OCI-LY7 (cell line): ENCODE measurements around the gene FBXO31.

ENCODE experiments used
- CTCF ChIP-seq: fragments of 200-600 bp; sonication (generic); conservative IDR thresholded peaks from 2 replicates; pipeline ENCODE4 v1.5.1; 2014; ENCODE audit warnings: mild to moderate bottlenecking, antibody characterized with exemption, low read length, moderate library complexity, mixed read lengths
- EZH2phosphoT487 ChIP-seq: fragments of 200-600 bp; sonication (generic); IDR thresholded peaks from 2 replicates; pipeline ENCODE4 v1.6.1; 2018; ENCODE audit warnings: low read depth, borderline replicate concordance, mild to moderate bottlenecking, mixed run types, antibody characterized with exemption, low read length, moderate library complexity, mixed read lengths

DNA sequence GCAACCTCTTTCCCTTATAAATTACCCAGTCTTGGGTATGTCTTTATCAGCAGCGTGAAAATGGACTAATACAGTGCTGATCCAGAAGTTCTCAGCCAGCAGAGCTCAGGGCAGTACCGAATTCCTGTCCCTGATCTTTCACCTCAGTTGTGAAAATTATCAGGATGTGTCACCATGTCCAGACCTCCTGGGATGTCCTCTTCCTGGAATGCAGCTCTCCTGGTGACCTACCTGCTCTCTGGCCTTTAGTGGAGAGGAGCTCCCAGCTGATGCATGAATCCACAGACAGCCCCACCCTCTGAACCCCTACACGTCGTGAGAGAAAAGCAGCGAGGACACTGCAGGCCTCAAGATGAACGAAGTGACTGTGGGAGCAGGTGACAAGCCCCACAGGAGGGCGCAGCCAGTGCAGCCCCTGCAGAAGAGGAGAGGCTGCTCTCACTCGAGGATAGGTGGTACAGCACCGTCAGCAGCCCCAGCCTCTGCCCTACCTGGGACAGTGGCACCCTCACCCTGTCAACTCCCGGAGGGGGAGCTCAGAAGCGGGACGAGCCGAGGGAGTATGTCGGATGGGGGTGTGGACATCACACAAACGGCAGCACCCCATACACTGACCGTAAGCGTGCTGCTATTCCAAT is 44.4 kb downstream of the FBXO31 start:
- TF ChIP-seq CTCF, result no peak
- no peak for TF ChIP-seq EZH2phosphoT487
